ENCODE data around the gene JAK1. TPM values are rescaled to one million over a fixed set of nuclear protein-coding genes. Genes with fewer than 3 reads are reported as not detected.

The JAK1 gene
- total and polyA plus RNA-seq, 12 donors: 23.4 to 155 (median 91.1) TPM

GRCh38 chr1:64848136-64848535, 118.2 kb downstream of the JAK1 start:
- H3K4me3 ChIP-seq: no peak overlapping the region
- DNase-seq: no peak
- TF ChIP-seq POLR2A (IDR thresholded peaks at IDR 0.05) (no peak), CTCF (IDR thresholded peaks at IDR 0.05) (no peak)
- WGBS, 4 donors: 89 to 100% (median 97%) methylated on average over 2 to 3 of the region's 3 CpGs
- intact Hi-C loops (cut with DNase I): no loop called here
- peaks cover 0 to 76% of the 10 kb centered on the region in 2 donors for H3K36me3 ChIP-seq (replicated peaks in 1 of 2)
- H3K27ac ChIP-seq: no peak overlapping the region
- H3K9me3 ChIP-seq (replicated peaks in 1 of 3): no peaks in the 10 kb centered on the region
- H3K27me3 ChIP-seq: no peaks in the 10 kb centered on the region
- H3K4me1 ChIP-seq (replicated peaks in 1 of 2): no peaks in the 10 kb centered on the region

GRCh38 chr1:64847666-64848065, 118.7 kb downstream of the JAK1 start:
- no peaks in the 10 kb centered on the region for H3K9me3 ChIP-seq (replicated peaks in 1 of 3)
- DNase-seq: no peak
- intact Hi-C loops (cut with DNase I): no loop called here
- H3K36me3 ChIP-seq (replicated peaks in 1 of 2): peaks cover 0 to 74% of the 10 kb centered on the region in 2 donors
- no peaks in the 10 kb centered on the region for H3K4me1 ChIP-seq (replicated peaks in 1 of 2)
- no peak for TF ChIP-seq CTCF (IDR thresholded peaks at IDR 0.05)
- no peak for TF ChIP-seq POLR2A (IDR thresholded peaks at IDR 0.05)
- H3K4me3 ChIP-seq: no peak overlapping the region
- H3K27ac ChIP-seq: no peak overlapping the region
- no peaks in the 10 kb centered on the region for H3K27me3 ChIP-seq
- WGBS, 4 donors: 86 to 91% (median 90%) methylated on average over 4 of the region's 4 CpGs

- 68 to 94% (median 91%) methylated on average over 3 to 10 of the region's 10 CpGs for WGBS, 4 donors
- Histone ChIP-seq H3K36me3 (replicated peaks in 1 of 2) (peaks cover 0 to 67% of the 10 kb centered on the region in 2 donors), H3K4me3 (no peak overlapping the region), H3K9me3 (replicated peaks in 1 of 3) (no peaks in the 10 kb centered on the region), H3K27ac (no peak overlapping the region), H3K27me3 (no peaks in the 10 kb centered on the region), H3K4me1 (replicated peaks in 1 of 2) (peaks cover 0 to 8% of the 10 kb centered on the region in 2 donors)
- DNase-seq: no peak
- no peak for TF ChIP-seq POLR2A (IDR thresholded peaks at IDR 0.05)
- no peak for TF ChIP-seq CTCF (IDR thresholded peaks at IDR 0.05)
- intact Hi-C loops (cut with DNase I): no loop called here
Observed at GRCh38 chr1:64846573-64847430, 119.5 kb downstream of the JAK1 start.

- no peak for DNase-seq
- Histone ChIP-seq H3K27me3 (no peaks in the 10 kb centered on the region), H3K9me3 (replicated peaks in 1 of 3) (no peaks in the 10 kb centered on the region), H3K36me3 (replicated peaks in 1 of 2) (peaks cover 0 to 72% of the 10 kb centered on the region in 2 donors), H3K4me3 (no peak overlapping the region), H3K27ac (no peak overlapping the region), H3K4me1 (replicated peaks in 1 of 2) (peaks cover 0 to 9% of the 10 kb centered on the region in 2 donors)
- TF ChIP-seq CTCF (IDR thresholded peaks at IDR 0.05): no peak
- no peak for TF ChIP-seq POLR2A (IDR thresholded peaks at IDR 0.05)
- WGBS, 4 donors: 86 to 94% (median 91%) methylated on average over 13 of the region's 13 CpGs
- intact Hi-C loops (cut with DNase I): no loop called here
Observed at GRCh38 chr1:64845831-64846425, 120.4 kb downstream of the JAK1 start.
